B cell (primary cell): ENCODE results near the gene PPIL1. TPM values are rescaled to one million over a fixed set of nuclear protein-coding genes. Genes with fewer than 3 reads are reported as not detected.
A peak's percentile ranks its signal among the peaks of the same experiment; 100 is the strongest.

Source experiments
- ATAC-seq: fragments of 200-7000 bp; cut with Tn5 transposase; one replicate; pipeline ENCODE4 v1.10.0; 2021; ENCODE audit warnings: low read depth, mild to moderate bottlenecking, moderate number of reproducible peaks, moderate library complexity
- CTCF ChIA-PET: fragments of 350-600 bp; sonication (Branson Sonifier 250); formaldehyde crosslinking; loops from one replicate; lab custom pipeline; 2021; ENCODE audit warnings: antibody characterized with exemption, inconsistent platforms; lab: Charles Lee
- POLR2A ChIA-PET: fragments of 350-600 bp; sonication (Branson Sonifier 250); formaldehyde crosslinking; loops from one replicate; lab custom pipeline; 2021; ENCODE audit warnings: antibody characterized with exemption; lab: Charles Lee
- DNase-seq: peaks from one replicate; pipeline ENCODE4 v3.0.0; 2013
- H2AFZ ChIP-seq: 2 replicates; pipeline ENCODE4 v1.6.1; 2012; ENCODE audit warnings: mild to moderate bottlenecking, low read depth, low read length; ENCODE audit not compliant: insufficient read depth, poor library complexity, severe bottlenecking
- H3K27ac ChIP-seq, 2 donors: 1 replicate in 1 of 2; 2 replicates in 1 of 2; pipeline ENCODE4 v1.5.1; 2012 to 2013; ENCODE audit warnings: low read length in 2 of 2, mild to moderate bottlenecking in 2 of 2, moderate library complexity in 1 of 2
- H3K27me3 ChIP-seq, 4 experiments: fragments of 200-600 bp in 1 of 4; sonication (generic) in 1 of 4; replicated peaks in 1 of 4; 1 replicate in 2 of 4; 2 replicates in 2 of 4; pipeline versions ENCODE4 v1.6.1 to v1.7.0; 2013 to 2016; ENCODE audit warnings: low read length in 3 of 4, mild to moderate bottlenecking in 2 of 4, mixed read lengths in 1 of 4, moderate library complexity in 1 of 4; ENCODE audit not compliant: insufficient read depth in 4 of 4, control insufficient read depth in 3 of 4; ENCODE audit errors: control extremely low read depth in 1 of 4
- H3K36me3 ChIP-seq, 2 experiments: replicated peaks in 1 of 2; 1 replicate in 1 of 2; 2 replicates in 1 of 2; pipeline versions ENCODE4 v1.6.1 to v1.7.1; 2013; ENCODE audit warnings: low read length in 1 of 2; ENCODE audit not compliant: insufficient read depth in 2 of 2, control insufficient read depth in 1 of 2; ENCODE audit errors: control extremely low read depth in 1 of 2, extremely low read depth in 1 of 2
- H3K4me1 ChIP-seq, 2 donors: fragments of 200-600 bp in 1 of 2; sonication (generic) in 1 of 2; 1 replicate in 1 of 2; 2 replicates in 1 of 2; pipeline versions ENCODE4 v1.5.1 to v1.6.1; 2013 to 2017; ENCODE audit warnings: low read length in 2 of 2; ENCODE audit not compliant: control insufficient read depth in 2 of 2, insufficient read depth in 2 of 2
- H3K4me2 ChIP-seq: replicated peaks from 2 replicates; pipeline ENCODE3; 2012; ENCODE audit warnings: mild to moderate bottlenecking, low read depth, low read length; ENCODE audit not compliant: poor library complexity, severe bottlenecking
- H3K4me3 ChIP-seq, 5 experiments: fragments of 200-600 bp in 1 of 5; sonication (generic) in 1 of 5; 1 replicate in 3 of 5; 2 replicates in 2 of 5; pipeline versions ENCODE4 v1.5.1 to v1.7.0; 2011 to 2016; ENCODE audit warnings: low read length in 4 of 5, mild to moderate bottlenecking in 4 of 5, low read depth in 2 of 5, control low read depth in 1 of 5, moderate library complexity in 1 of 5; ENCODE audit not compliant: insufficient read depth in 1 of 5; ENCODE audit errors: control extremely low read depth in 1 of 5, extremely low read depth in 1 of 5
- H3K79me2 ChIP-seq: fragments of 200-600 bp; sonication (generic); one replicate; pipeline ENCODE4 v1.6.0; 2016; ENCODE audit warnings: low read length; ENCODE audit not compliant: control insufficient read depth, insufficient read depth
- H3K9ac ChIP-seq: fragments of 200-600 bp; sonication (generic); 2 replicates; pipeline ENCODE4 v1.6.1; 2017; ENCODE audit warnings: mild to moderate bottlenecking, low read length, moderate library complexity
- H3K9me3 ChIP-seq, 3 donors: one replicate each; pipeline versions ENCODE4 v1.6.1 to v1.7.1; 2013; ENCODE audit warnings: low read length in 2 of 3; ENCODE audit not compliant: control insufficient read depth in 2 of 3, insufficient read depth in 1 of 3; ENCODE audit errors: control extremely low read depth in 1 of 3
- H4K20me1 ChIP-seq: 2 replicates; pipeline ENCODE4 v1.6.0; 2012; ENCODE audit warnings: mild to moderate bottlenecking, low read length; ENCODE audit not compliant: insufficient read depth, control insufficient read depth, poor library complexity, severe bottlenecking
- H3K27ac Mint-ChIP-seq: one replicate; pipeline ENCODE4 v1.8.0; 2021; ENCODE audit warnings: mixed read lengths
- H3K27me3 Mint-ChIP-seq: one replicate; pipeline ENCODE4 v1.8.0; 2021; ENCODE audit warnings: mixed read lengths
- H3K4me1 Mint-ChIP-seq: one replicate; pipeline ENCODE4 v1.8.0; 2021; ENCODE audit warnings: mixed read lengths
- H3K4me3 Mint-ChIP-seq: one replicate; pipeline ENCODE4 v1.8.0; 2021; ENCODE audit warnings: mixed read lengths
- H3K9me3 Mint-ChIP-seq: one replicate; pipeline ENCODE4 v1.8.0; 2022; ENCODE audit warnings: mixed read lengths; ENCODE audit not compliant: insufficient read depth
- CTCF ChIP-seq: fragments of 200-600 bp; IDR thresholded peaks from one replicate; pipeline ENCODE4 v1.8.0; 2022; ENCODE audit warnings: antibody characterized with exemption, mild to moderate bottlenecking
- EZH2 ChIP-seq: IDR thresholded peaks from 2 replicates; pipeline ENCODE4 v1.6.1; 2012; ENCODE audit warnings: borderline replicate concordance, low read depth, mild to moderate bottlenecking, moderate library complexity, low read length; ENCODE audit not compliant: insufficient read depth, poor library complexity, severe bottlenecking
- WGBS: methylation state at CpG from one replicate; pipeline ENCODE4 v1.1.5; 2013; ENCODE audit warnings: missing lambda C conversion rate; ENCODE audit not compliant: insufficient coverage; 5-methylcytosine and 5-hydroxymethylcytosine counted together
- intact Hi-C: fragments of 100-400 bp; cut with micrococcal nuclease; formaldehyde crosslinking; loops from one replicate; pipeline ENCODE4 v1.10.0; 2022
- polyA plus RNA-seq: library from polyadenylated mRNA; depleted of rRNA; stranded (reverse); fragments of >200 nt; gene quantifications from 2 replicates; pipeline ENCODE4 v1.2.3, GENCODE V29; 2012
- total RNA-seq, 2 donors: library from RNA; stranded (reverse); fragments of 120-200 nt in 1 of 2; gene quantifications; 1 replicate in 1 of 2; 2 replicates in 1 of 2; pipeline versions ENCODE4 v1.2.3 to v1.2.4, GENCODE V29; 2013 to 2022

The PPIL1 gene
- total and polyA plus RNA-seq, 2 donors (not counting 1 experiment from before 2014, with no cell fraction given) = 2.9 to 7.0 TPM

- POLR2A ChIA-PET = no interaction called here
These were observed 34.7 kb downstream of the PPIL1 start for GRCh38 chr6:36839749-36840431.

More at GRCh38 chr6:36839749-36840431, 34.7 kb downstream of the PPIL1 start:
- H4K20me1 ChIP-seq = no peaks in the 10 kb centered on the region
- Mint-ChIP-seq H3K27me3 (peaks cover 39% of the 10 kb centered on the region), H3K4me3 (peak overlapping the region; percentile 86), H3K9me3 (no peaks in the 10 kb centered on the region), H3K27ac (peak overlapping the region; percentile 22), H3K4me1 (peaks cover 14% of the 10 kb centered on the region)
- H3K27ac ChIP-seq = no peak overlapping the region
- TF ChIP-seq CTCF (peak; percentile 27), EZH2 (no peak)
- peak overlapping the region; percentile 96 for H3K4me2 ChIP-seq
- WGBS = 1% methylated on average over 51 of the region's 70 CpGs
- no peaks in the 10 kb centered on the region for H3K9me3 ChIP-seq
- peaks cover 0 to 40% (median 23%) of the 10 kb centered on the region in 4 experiments for H3K27me3 ChIP-seq
- DNase-seq (peak; percentile 63), ATAC-seq (peak; percentile 65)
- peak overlapping the region; percentile 62 for H3K9ac ChIP-seq
- H2AFZ ChIP-seq = peak overlapping the region; percentile 64
- intact Hi-C loops = no loop called here
- H3K36me3 ChIP-seq = no peaks in the 10 kb centered on the region
- H3K4me3 ChIP-seq = peak overlapping the region; percentile 15 to 61 (median 42)
- peaks cover 18 to 23% of the 10 kb centered on the region in 2 donors for H3K4me1 ChIP-seq
- CTCF ChIA-PET = no interaction called here
- H3K79me2 ChIP-seq = no peaks in the 10 kb centered on the region
